GM18870 (cell line): ENCODE measurements around the gene SYT14.
"Not testable (repeated sequence)": the region's sequence is repeated elsewhere in the genome, so short reads cannot be mapped to it uniquely, and the experiment has no call there.

ENCODE experiments used
- ATAC-seq: cut with Tn5 transposase; IDR thresholded peaks from one replicate; pipeline ENCODE4 v1.9.1; 2021; ENCODE audit warnings: moderate library complexity; ENCODE audit not compliant: unreplicated experiment

SYT14 gene

DNA sequence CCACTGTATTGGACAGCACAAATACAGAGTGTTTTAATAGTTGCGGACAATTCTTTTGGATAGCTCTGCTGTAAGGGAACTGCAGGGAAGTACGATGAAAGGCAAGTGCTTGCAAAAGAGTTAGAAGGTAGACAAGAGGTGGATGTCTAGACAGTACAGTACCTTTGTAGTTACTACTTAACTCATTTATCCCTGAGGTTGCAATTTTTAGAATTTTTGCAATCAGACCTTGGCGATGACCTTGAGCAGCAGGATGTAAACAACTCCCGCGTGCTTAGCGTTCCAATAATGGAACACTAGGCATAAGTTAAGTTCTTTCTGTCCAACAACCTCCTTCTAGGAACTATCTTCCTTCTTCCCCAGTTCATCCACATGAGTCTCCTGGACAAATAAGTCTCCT is 1.9 kb upstream of the SYT14 start:
- no peak for ATAC-seq

DNA sequence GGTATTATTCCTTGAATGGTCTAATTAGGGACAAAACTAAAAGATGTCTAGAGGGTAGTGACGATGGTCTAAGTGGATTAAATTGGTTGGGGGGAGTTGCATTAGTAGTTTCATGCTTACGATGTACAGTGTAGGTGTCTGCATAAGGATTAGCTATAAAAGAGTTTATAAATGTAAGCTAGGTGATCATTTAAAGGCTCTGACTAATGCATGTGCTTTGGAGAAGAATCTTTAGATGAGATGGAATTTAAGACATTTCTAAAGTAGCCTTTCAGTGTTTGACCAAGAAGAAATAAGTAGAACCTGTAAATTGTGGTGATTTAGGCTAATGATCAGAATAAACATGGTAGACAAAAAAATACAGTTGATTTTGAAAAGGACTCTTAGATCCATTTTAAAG is 7.4 kb downstream of the SYT14 start:
- no peak for ATAC-seq

DNA sequence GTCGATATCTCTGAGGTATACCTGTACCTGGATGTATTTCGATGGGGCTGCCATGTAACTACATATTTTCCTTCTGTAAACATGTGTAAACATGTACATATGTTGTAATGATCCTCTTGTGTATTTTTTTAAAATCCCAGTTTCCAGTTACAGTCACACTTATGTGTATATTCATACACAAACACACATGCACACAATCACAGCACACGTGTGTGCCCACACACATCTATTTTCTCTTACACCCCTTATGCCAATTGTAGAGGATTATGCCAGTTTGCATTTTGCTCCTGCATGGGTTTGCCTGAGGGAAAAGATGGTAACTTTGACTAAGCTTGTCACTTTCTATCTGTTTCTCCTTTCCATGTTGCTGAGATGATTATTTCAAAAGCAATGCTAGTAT is 10.1 kb downstream of the SYT14 start:
- no peak for ATAC-seq

DNA sequence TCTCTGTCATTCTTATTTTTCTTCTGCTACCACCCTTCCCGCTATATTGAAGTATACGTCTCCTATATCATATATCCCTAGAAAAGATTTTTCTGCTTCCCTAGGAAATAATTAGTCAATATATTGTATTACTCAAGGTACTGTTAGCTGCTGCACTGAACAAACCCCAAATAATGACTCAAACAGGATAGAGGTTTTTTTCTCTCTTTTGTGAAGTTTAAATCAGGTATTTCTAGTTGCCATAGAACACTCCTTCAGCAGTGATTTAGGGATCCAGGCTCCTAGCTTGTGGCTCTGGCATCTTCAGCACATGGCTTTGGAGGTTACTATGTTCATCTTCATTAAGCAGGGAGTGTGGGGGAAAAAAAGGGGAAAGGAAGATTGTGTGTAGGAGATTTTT is 18.1 kb downstream of the SYT14 start:
- ATAC-seq = no peak

GRCh38 chr1:209959623-209960022 is 21.6 kb downstream of the SYT14 start:
- ATAC-seq = no peak

DNA sequence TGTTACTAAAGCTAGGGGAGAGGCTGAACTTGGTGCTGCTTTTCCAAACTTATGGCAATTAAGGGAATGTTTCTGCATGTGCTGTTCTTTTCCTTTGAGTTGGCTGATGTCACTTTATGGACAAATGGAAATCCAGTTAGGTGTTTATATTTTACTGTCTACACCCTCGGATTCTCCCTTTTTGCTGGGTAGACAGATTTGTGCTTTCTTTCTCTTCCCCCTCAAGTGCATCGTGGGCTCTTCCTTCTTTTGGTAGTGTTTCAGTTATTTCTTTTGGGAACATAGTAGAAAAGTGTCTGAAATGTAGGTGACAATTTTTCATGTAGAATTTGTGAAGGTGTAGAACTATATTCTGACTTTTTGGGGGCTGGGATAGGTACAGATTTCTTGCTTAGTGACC is 22.9 kb downstream of the SYT14 start:
- no peak for ATAC-seq

DNA sequence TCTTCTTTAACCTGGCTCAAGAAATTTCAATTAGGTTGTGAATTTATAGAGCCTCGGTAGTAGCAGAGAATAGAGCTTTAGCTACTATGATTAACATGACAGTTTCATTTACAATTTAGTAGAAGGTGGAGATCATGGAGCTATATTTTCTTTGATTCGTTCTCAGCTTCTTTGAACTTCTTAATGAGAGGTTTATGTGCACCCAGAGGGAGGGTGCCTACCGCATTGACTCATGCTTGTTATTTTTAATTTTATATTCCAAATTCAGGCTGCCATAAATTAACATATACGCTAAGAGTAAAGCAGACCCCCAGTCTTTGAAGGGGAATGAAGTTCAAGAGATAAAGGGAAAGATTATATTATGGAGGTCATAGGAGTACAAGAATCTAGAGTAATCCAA is 24.4 kb downstream of the SYT14 start:
- ATAC-seq = no peak

DNA sequence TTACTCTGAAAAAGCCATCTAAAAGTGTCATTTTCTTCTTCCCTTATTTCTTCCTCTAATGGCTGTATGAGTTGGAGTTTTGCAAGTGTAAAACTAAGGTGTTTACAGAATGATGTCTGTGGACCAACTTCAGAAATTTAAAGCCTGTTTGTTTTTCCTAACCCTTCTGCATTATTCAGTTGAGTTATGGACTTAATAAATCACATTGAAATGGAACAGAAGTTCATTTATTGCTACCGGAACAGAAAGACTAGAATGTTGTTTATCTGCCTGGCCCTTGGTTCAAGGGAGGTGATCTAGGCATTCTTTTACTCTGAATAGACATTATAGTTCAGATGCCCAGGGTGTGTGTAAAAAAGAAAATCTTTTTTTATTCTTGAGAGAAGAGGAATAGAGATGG is 24.8 kb downstream of the SYT14 start:
- ATAC-seq = no peak

GRCh38 chr1:209965996-209966395 is 28.0 kb downstream of the SYT14 start:
- ATAC-seq = no peak

GRCh38 chr1:209978721-209979120 is 40.7 kb downstream of the SYT14 start:
- not testable (repeated sequence) for ATAC-seq

DNA sequence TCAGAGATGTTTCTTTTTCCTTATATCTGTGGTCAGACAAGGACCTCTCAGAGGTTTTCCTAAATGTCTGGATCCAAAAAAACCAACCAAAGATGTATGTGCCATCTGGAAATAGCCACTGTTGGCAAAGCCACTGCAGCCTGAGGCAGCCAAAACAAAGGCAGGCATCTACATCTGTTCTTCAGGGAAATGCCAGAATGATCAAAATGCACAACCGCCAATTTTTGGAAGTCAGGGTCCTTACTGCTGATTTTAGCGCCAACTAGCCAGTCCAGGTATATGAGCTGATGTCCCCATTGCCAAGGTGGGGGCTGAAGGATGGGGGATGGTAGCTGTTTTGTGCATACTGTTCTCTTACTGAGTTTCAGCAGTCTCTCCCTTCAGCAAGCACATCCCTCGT is 45.9 kb downstream of the SYT14 start:
- ATAC-seq = no peak

GRCh38 chr1:209985002-209985401 is 47.0 kb downstream of the SYT14 start:
- ATAC-seq = no peak

- no peak for ATAC-seq
These were observed 50.7 kb downstream of the SYT14 start for GRCh38 chr1:209988706-209989105.

- ATAC-seq = no peak
These were observed 51.5 kb downstream of the SYT14 start for GRCh38 chr1:209989525-209989924.

DNA sequence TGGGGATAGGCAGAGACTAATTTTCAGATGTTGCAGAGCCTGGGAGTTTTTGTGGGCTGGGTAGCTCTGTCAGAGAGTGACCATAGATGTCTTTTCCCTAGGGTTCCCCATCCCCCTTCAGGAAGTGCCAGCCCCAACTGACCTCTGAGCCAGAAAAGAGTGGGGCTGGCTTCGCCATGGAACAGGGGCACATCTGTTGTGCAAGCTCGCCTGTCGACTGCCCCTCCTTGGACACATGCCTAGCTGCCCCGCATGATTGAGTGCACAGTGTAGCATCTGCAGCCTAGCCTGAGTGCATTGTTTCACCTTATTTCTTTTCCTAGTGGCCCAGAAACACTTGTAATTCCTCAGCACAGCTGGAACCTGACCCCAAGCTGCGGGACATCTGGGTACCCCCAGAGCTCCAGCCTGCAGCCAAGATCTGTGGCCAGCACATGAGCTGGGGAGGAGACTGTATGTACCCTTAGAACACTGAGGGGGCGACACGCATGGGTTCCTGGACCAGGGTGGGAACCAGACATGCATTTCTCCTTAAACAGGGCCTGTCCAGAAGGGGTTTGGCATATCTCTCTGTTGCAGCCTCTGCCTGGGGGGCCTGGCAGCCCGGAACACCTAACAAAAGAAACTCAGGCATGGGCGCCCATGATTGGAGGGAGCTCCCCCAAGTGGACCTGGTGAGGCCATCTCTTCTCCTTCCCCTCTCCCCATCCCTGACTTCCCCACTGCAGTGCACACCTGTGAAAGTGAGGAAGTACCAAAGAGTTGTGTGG is 55.2 kb downstream of the SYT14 start:
- no peak for ATAC-seq

DNA sequence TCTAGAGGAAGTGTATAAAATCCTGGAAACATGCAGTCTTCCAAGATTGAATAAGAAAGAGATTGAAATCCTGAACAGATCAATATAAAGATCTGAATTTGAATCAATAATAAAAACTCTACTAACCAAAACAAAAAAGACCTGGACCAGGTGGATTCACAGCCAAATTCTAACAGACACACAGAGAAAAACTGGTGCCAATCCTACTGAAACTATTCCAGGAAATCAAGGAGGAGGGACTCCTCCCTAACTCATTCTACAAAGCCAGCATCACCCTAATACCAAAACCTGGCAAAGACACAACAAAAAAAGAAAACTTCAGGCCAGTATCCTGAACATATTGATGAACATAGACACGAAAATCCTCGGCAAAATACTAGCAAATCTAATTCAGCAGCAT is 58.3 kb downstream of the SYT14 start:
- no peak for ATAC-seq

DNA sequence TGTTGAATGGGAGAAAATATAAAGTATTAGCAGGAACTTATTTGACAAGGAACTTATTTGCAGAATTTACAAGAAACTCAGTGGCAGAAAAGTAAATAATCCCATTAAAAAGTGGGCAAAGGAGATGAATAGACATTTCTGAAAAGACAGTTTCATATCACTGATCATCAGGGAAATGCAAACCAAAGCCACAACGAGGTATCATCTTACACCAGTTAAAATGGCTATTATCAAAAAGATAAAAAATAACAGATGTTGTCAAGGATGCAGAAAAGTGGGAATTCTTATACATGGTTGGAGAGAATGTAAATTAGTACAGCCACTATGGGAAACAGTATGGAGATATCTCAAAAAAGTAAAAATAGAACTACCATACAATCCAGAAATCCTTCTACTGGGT is 61.0 kb downstream of the SYT14 start:
- ATAC-seq = no peak

DNA sequence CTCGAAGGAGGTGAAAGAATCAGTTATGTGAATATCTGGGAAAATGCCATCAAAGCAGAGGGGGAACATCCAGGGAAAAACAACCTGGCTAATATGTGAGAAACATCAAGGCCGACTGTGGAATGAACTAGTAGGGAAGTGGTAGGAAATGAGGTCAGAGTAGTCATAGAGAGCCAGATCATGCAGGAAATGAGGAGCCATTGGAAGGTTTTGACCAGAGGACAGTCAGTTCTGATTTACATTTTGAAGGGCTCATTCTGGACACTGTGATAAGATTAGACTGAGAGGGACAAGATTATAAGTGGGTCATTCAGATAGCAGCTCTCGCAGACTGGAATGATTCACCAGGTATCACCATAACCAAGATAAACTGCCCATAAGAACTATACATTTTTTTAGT is 63.7 kb downstream of the SYT14 start:
- ATAC-seq = no peak

DNA sequence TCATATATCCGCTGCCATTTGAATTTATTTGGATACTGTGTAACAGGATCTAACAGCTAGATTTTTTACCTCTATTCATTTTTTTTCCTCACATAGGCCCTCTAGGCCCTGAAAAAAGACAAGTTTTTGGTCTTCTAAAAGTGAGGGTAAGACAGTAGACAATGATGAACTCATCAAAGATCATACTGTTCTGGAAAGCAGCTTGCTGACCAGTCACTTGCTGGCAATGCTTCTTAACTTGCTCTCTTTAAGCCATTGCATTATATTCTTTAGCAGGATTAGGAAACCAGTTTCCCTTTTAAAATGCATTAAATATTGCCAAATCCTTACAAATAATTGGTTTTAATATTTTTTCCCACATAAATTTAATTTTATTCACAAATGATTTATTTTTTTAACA is 65.5 kb downstream of the SYT14 start:
- ATAC-seq = no peak

DNA sequence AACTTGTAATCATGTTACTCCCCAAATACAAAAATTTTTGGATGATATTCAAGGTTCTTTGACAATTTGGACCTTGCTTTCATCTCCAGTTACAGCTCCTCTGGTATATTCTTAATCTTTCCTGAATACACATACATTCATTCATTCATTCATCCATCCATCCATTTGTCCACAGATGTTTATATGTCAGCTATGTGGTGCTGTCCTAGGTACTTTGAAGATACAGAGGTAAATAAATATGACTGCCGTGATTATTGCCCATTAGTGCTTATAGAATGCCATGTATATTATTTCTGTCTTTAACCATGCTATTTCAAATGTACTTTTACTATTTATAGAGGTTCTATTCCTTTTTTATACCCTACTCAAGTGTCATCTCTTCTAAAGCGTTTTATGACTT is 72.1 kb downstream of the SYT14 start:
- ATAC-seq = no peak

- ATAC-seq = no peak
These were observed 83.3 kb downstream of the SYT14 start for GRCh38 chr1:210021145-210021860.

GRCh38 chr1:210022044-210022443 is 84.0 kb downstream of the SYT14 start:
- no peak for ATAC-seq

DNA sequence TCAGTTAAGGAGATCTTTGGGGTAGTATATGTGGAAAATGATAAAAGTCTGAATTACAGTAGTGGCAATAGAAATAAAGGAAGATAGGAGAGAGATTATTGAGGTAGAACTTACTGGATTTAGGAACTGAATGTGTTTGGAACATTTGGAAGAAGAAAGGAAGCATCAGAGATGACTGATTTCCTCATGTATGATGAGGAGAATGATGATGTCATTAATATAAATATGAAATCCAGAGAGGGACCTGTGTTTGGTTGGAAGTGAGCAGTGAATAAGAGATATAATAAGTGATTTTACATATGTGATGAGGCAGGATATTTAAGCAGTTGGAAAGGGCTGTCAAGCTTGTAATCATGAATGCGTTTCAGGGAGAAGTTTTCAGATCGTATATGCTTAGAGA is 86.3 kb downstream of the SYT14 start:
- ATAC-seq = no peak
